K562 (cell line): ENCODE measurements around the gene COL4A2. TPM values are rescaled to one million over a fixed set of nuclear protein-coding genes. Genes with fewer than 3 reads are reported as not detected.

Experiments
- ATAC-seq: fragments of 200-7000 bp; cut with Tn5 transposase; 3 replicates; pipeline ENCODE4 v1.9.1; 2020; ENCODE audit warnings: moderate library complexity
- BruUV-seq: library from RNA; stranded (reverse); fragments of 400-500 nt; replicated peaks from 2 replicates; lab custom pipeline; 2021; lab: Mats Ljungman, UMichigan
- CTCF ChIA-PET: fragments of 300-600 bp; formaldehyde crosslinking; extraction: SDS; loops from one replicate; lab custom pipeline; 2021; ENCODE audit warnings: low intra/inter-chr PET ratio; lab: Yijun Ruan, JAX
- POLR2A ChIA-PET: fragments of 300-600, 350-650 bp; sonication (Branson Sonifier 250); formaldehyde crosslinking; extraction: SDS; loops from one replicate; lab custom pipeline; 2021; ENCODE audit warnings: antibody characterized with exemption, inconsistent platforms; lab: Yijun Ruan, JAX
- DNase-seq, 4 experiments: peaks; one replicate each; pipeline versions ENCODE4 v3.0.0 to v3.0.0-alpha.2; 2011 to 2018; ENCODE audit warnings: low spot score in 3 of 4, mixed read lengths in 3 of 4; ENCODE audit errors: extremely low read depth in 1 of 4
- FAIRE-seq: peaks from 2 replicates; lab custom pipeline; 2011; peaks lifted over from hg19 to GRCh38; lab: Jason Lieb, UNC
- H2AFZ ChIP-seq: 2 replicates; pipeline ENCODE4 v1.6.0; 2011; ENCODE audit warnings: low read depth, low read length, control low read depth, inconsistent platforms
- H3K27ac ChIP-seq: fragments of 200-600 bp; 3 replicates; pipeline ENCODE4 v1.8.0; 2011; ENCODE audit warnings: low read depth, mild to moderate bottlenecking, control low read depth, inconsistent platforms, low read length, moderate library complexity, mixed read lengths; ENCODE audit errors: extremely low read depth
- H3K27me3 ChIP-seq, 2 experiments: fragments of 300-600 bp in 1 of 2; 2 replicates in 1 of 2; 3 replicates in 1 of 2; pipeline versions ENCODE4 v1.6.0 to v1.8.0; 2011; ENCODE audit warnings: inconsistent platforms in 2 of 2, low read length in 2 of 2, mild to moderate bottlenecking in 1 of 2, mixed read lengths in 1 of 2, moderate library complexity in 1 of 2; ENCODE audit not compliant: control insufficient read depth in 2 of 2, insufficient read depth in 2 of 2
- H3K36me3 ChIP-seq: fragments of 300-600 bp; 3 replicates; pipeline ENCODE4 v1.8.0; 2011; ENCODE audit warnings: mild to moderate bottlenecking, low read length, inconsistent platforms; ENCODE audit not compliant: control insufficient read depth, insufficient read depth
- H3K4me1 ChIP-seq, 2 experiments: fragments of 200-600 bp in 1 of 2; replicated peaks in 1 of 2; 2 replicates in 1 of 2; 3 replicates in 1 of 2; pipeline versions ENCODE4 v1.5.1 to v1.8.0; 2011; ENCODE audit warnings: inconsistent platforms in 2 of 2, low read length in 2 of 2, mild to moderate bottlenecking in 1 of 2, mixed read lengths in 1 of 2, moderate library complexity in 1 of 2; ENCODE audit not compliant: control insufficient read depth in 2 of 2, insufficient read depth in 2 of 2
- H3K4me2 ChIP-seq: 2 replicates; pipeline ENCODE4 v1.6.1; 2011; ENCODE audit warnings: low read length, control low read depth, inconsistent platforms, mixed read lengths; ENCODE audit not compliant: insufficient read depth
- H3K4me3 ChIP-seq: fragments of 200-600 bp; sonication (generic), shearing (Covaris generic); 2 replicates; pipeline ENCODE4 v1.5.1; 2016; ENCODE audit warnings: control low read depth, inconsistent platforms
- H3K79me2 ChIP-seq: fragments of 200-600 bp; 3 replicates; pipeline ENCODE4 v1.8.0; 2011; ENCODE audit warnings: low read length, inconsistent platforms; ENCODE audit not compliant: control insufficient read depth, insufficient read depth
- H3K9ac ChIP-seq, 2 experiments: 2 replicates each; pipeline versions ENCODE4 v1.6.0 to v1.6.1; 2011; ENCODE audit warnings: low read depth in 2 of 2, low read length in 2 of 2, control low read depth in 1 of 2, inconsistent platforms in 1 of 2, mild to moderate bottlenecking in 1 of 2, mixed read lengths in 1 of 2; ENCODE audit not compliant: insufficient read depth in 1 of 2
- H3K9me1 ChIP-seq: one replicate; pipeline ENCODE4 v1.6.0; 2011; ENCODE audit warnings: inconsistent platforms, mild to moderate bottlenecking, low read length, moderate library complexity; ENCODE audit not compliant: control insufficient read depth, insufficient read depth
- H3K9me3 ChIP-seq: replicated peaks from 2 replicates; pipeline ENCODE4 v1.5.1; 2011; ENCODE audit warnings: low read depth, low read length, inconsistent platforms; ENCODE audit not compliant: control insufficient read depth, insufficient read depth
- H4K20me1 ChIP-seq: replicated peaks from 2 replicates; pipeline ENCODE4 v1.6.1; 2011; ENCODE audit warnings: low read length, inconsistent platforms, mixed read lengths; ENCODE audit not compliant: control insufficient read depth, insufficient read depth
- MAFG ChIP-seq: fragments of 450-650 bp; conservative IDR thresholded peaks from 2 replicates; pipeline ENCODE4 v1.6.1; 2016; ENCODE audit warnings: missing genetic modification characterization, missing compliant biosample characterization
- PHF20 ChIP-seq: fragments of 450-650 bp; IDR thresholded peaks from 2 replicates; pipeline ENCODE4 v1.6.1; 2018; ENCODE audit not compliant: partially characterized antibody
- POLR2AphosphoS5 ChIP-seq: IDR thresholded peaks from 2 replicates; pipeline ENCODE4 v1.6.1; 2011; ENCODE audit warnings: mild to moderate bottlenecking, low read depth, low read length, moderate library complexity; ENCODE audit not compliant: control insufficient read depth, insufficient read depth
- PTBP1 ChIP-seq: fragments of 200-400 bp; formaldehyde crosslinking; IDR thresholded peaks from 2 replicates; pipeline ENCODE4 v1.6.1; 2017; ENCODE audit warnings: low read depth, low read length
- SMARCA5 ChIP-seq: fragments of 450-650 bp; IDR thresholded peaks from 2 replicates; pipeline ENCODE4 v1.6.1; 2016
- STAG1 ChIP-seq: sonication (generic); formaldehyde crosslinking; IDR thresholded peaks from 2 replicates; pipeline ENCODE4 v1.5.0; 2020; ENCODE audit warnings: missing genetic modification reagents, borderline replicate concordance
- SUPT5H ChIP-seq: fragments of 450-650 bp; IDR thresholded peaks from 2 replicates; pipeline ENCODE4 v1.6.1; 2016
- ZBTB8A ChIP-seq: fragments of 450-650 bp; IDR thresholded peaks from 2 replicates; pipeline ENCODE4 v1.6.1; 2018; ENCODE audit warnings: mild to moderate bottlenecking, moderate library complexity; ENCODE audit not compliant: partially characterized antibody
- WGBS: fragments of 100-300 bp; shearing (Covaris generic); methylation state at CpG from one replicate; pipeline ENCODE4 v1.1.6; 2016; ENCODE audit warnings: low coverage, mixed read lengths; ENCODE audit not compliant: insufficient coverage; ENCODE audit errors: missing lambda C conversion rate; 5-methylcytosine and 5-hydroxymethylcytosine counted together
- in situ Hi-C: fragments of 300-500 bp; cut with MboI; formaldehyde crosslinking; loops from 4 replicates; pipeline ENCODE4 v1.15.0; 2018; ENCODE audit warnings: inconsistent platforms, mixed read lengths
- intact Hi-C: fragments of 100-400 bp; cut with micrococcal nuclease; formaldehyde crosslinking; loops from 2 replicates; pipeline ENCODE4 v1.14.2; 2022
- polyA plus RNA-seq, 8 experiments: library from polyadenylated mRNA; depleted of rRNA in 4 of 8; stranded (reverse) in 5 of 8; unstranded in 3 of 8; fragments of >200 nt; fragmentation: Nextera tagmentation in 2 of 8; fragmentation: Illumina TruSeq in 1 of 8; extraction: Ambion mirVana in 2 of 8; extraction: Trizol in 1 of 8; gene quantifications; 2 replicates each; pipeline versions ENCODE4 v1.2.1 to v1.2.3, GENCODE V29; 2011 to 2014; ENCODE audit warnings: inconsistent platforms in 1 of 8, missing spikeins in 1 of 8
- total RNA-seq, 7 experiments: library from RNA; depleted of rRNA in 6 of 7; stranded (reverse); fragments of >200 nt in 6 of 7; fragmentation: Illumina TruSeq in 2 of 7; extraction: Trizol in 2 of 7; gene quantifications; 2 replicates each; pipeline versions ENCODE4 v1.2.1 to v1.2.3, GENCODE V29; 2011 to 2021; ENCODE audit warnings: low replicate concordance in 1 of 7
- TF ChIP-seq, protein P1 (sequence below): sonication (generic); formaldehyde crosslinking; IDR thresholded peaks from 2 replicates; pipeline ENCODE4 v1.4.0; 2020; ENCODE audit warnings: mild to moderate bottlenecking, missing genetic modification reagents

COL4A2 gene
- total and polyA plus RNA-seq, 9 of the 15 experiments (the other 6 are each of a cell fraction or from before 2014, with no cell fraction given): 0.13 to 15.2 (median 8.1) TPM

- 88% methylated on average over 14 of the region's 17 CpGs for WGBS
- ATAC-seq (no peak), FAIRE-seq (no peak)
Measured at GRCh38 chr13:110512198-110512740, 205.2 kb downstream of the COL4A2 start.

DNA sequence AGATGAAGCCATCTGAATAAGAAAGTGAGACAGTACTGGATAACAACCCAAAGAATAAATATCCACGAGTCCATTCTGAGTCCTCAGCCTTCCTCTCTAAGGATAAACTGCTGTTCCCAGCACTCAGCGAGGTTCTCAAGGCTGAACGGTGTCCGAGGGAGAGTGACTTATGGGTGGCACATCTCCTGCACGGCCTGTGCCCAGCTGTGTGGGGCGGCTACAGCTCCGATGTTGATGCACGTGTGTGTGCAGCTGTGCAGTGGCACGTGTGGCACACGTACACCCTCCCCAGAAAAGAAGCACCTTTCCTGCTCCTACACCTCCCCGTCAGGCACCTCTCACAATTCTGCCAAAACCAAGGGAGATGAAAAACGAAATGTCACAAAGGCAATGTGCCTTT is 209.4 kb downstream of the COL4A2 start:
- H3K27me3 ChIP-seq: no peaks in the 10 kb centered on the region
- H3K36me3 ChIP-seq: no peaks in the 10 kb centered on the region
- no TSS peak for BruUV-seq
- TF ChIP-seq PTBP1 (no peak), SMARCA5 (no peak), POLR2AphosphoS5 (no peak), PHF20 (no peak)
- TF ChIP-seq, protein P1, sequence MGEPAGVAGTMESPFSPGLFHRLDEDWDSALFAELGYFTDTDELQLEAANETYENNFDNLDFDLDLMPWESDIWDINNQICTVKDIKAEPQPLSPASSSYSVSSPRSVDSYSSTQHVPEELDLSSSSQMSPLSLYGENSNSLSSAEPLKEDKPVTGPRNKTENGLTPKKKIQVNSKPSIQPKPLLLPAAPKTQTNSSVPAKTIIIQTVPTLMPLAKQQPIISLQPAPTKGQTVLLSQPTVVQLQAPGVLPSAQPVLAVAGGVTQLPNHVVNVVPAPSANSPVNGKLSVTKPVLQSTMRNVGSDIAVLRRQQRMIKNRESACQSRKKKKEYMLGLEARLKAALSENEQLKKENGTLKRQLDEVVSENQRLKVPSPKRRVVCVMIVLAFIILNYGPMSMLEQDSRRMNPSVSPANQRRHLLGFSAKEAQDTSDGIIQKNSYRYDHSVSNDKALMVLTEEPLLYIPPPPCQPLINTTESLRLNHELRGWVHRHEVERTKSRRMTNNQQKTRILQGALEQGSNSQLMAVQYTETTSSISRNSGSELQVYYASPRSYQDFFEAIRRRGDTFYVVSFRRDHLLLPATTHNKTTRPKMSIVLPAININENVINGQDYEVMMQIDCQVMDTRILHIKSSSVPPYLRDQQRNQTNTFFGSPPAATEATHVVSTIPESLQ (CRISPR knock-in tag): no peak
- TF ChIP-seq, all 486 proteins: peak for 0
- FAIRE-seq: no peak
- POLR2A ChIA-PET: interaction anchor here (0.7 to 1.0 kb wide), 2 partner anchors 16 to 49 kb away, joined by 3 to 4 read pairs; no protein-coding TSS in a partner anchor
- H3K4me3 ChIP-seq: no peak overlapping the region
- H3K4me2 ChIP-seq: no peak overlapping the region
- peak overlapping the region in 1 of 2 experiments; percentile 30; a peak in 1 of 4 replicates for H3K9ac ChIP-seq
- 37% methylated on average over 7 of the region's 12 CpGs for WGBS
- in situ Hi-C loops: no loop called here
- DNase-seq: no peak
- no peak overlapping the region for H2AFZ ChIP-seq
- no peaks in the 10 kb centered on the region for H3K79me2 ChIP-seq
- CTCF ChIA-PET: no interaction called here
- peaks cover 4 to 32% of the 10 kb centered on the region in 2 experiments; a peak in 4 of 5 replicates for H3K4me1 ChIP-seq
- intact Hi-C loops: no loop called here
- H3K27ac ChIP-seq: no peak overlapping the region
- no peaks in the 10 kb centered on the region for H3K9me1 ChIP-seq
- H4K20me1 ChIP-seq: no peaks in the 10 kb centered on the region
- no peak for ATAC-seq
- no peaks in the 10 kb centered on the region for H3K9me3 ChIP-seq

More at GRCh38 chr13:110512198-110512740, 205.2 kb downstream of the COL4A2 start:
- H3K9ac ChIP-seq: no peak overlapping the region
- no peaks in the 10 kb centered on the region for H3K79me2 ChIP-seq
- H3K27me3 ChIP-seq: no peaks in the 10 kb centered on the region
- H2AFZ ChIP-seq: no peak overlapping the region
- intact Hi-C loops: no loop called here
- H3K4me2 ChIP-seq: no peak overlapping the region
- CTCF ChIA-PET: no interaction called here
- DNase-seq: no peak
- TF ChIP-seq STAG1: no peak
- TF ChIP-seq ZBTB8A: no peak
- TF ChIP-seq SUPT5H: no peak
- no peak for TF ChIP-seq MAFG
- peaks cover 32 to 43% of the 10 kb centered on the region in 2 experiments for H3K4me1 ChIP-seq
- H4K20me1 ChIP-seq: no peaks in the 10 kb centered on the region
- POLR2A ChIA-PET: no interaction called here
- no TSS peak for BruUV-seq
- no peak overlapping the region for H3K27ac ChIP-seq
- in situ Hi-C loops: no loop called here
- H3K4me3 ChIP-seq: no peak overlapping the region
- no peaks in the 10 kb centered on the region for H3K9me3 ChIP-seq
- no peaks in the 10 kb centered on the region for H3K9me1 ChIP-seq
- H3K36me3 ChIP-seq: no peaks in the 10 kb centered on the region
